Limb (tissue), 2 donors: ENCODE measurements around the gene DNHD1.

ENCODE experiments used
- DNase-seq, 2 donors: peaks; one replicate each; pipeline ENCODE4 v3.0.0-alpha.2; 2016; ENCODE audit errors: extremely low spot score in 2 of 2

DNHD1 gene

GRCh38 chr11:6497069-6497839, at the start of gene DNHD1:
Gene DNHD1 (plus strand): TSS chr11:6497280. CDS start chr11:6498216, 936 bp downstream.
- DNase-seq, result peak in 1 of 2 donors; percentile 55

GRCh38 chr11:6448574-6448973, 48.5 kb upstream of the DNHD1 start:
- DNase-seq, result no peak

- no peak for DNase-seq
These were observed 44.9 kb upstream of the DNHD1 start for GRCh38 chr11:6452219-6452618.

GRCh38 chr11:6453152-6453551, 43.9 kb upstream of the DNHD1 start:
- DNase-seq, result no peak

- DNase-seq, result no peak
These were observed 42.0 kb upstream of the DNHD1 start for GRCh38 chr11:6455070-6455469.

GRCh38 chr11:6456361-6457073, 40.6 kb upstream of the DNHD1 start:
- no peak for DNase-seq

- DNase-seq, result no peak
These were observed 39.3 kb upstream of the DNHD1 start for GRCh38 chr11:6457581-6458320.

- DNase-seq, result no peak
These were observed 38.6 kb upstream of the DNHD1 start for GRCh38 chr11:6458352-6459098.

GRCh38 chr11:6459099-6459450, 38.0 kb upstream of the DNHD1 start:
- no peak for DNase-seq

GRCh38 chr11:6468712-6469495, 28.2 kb upstream of the DNHD1 start:
- peak; percentile 80 to 85 for DNase-seq

- no peak for DNase-seq
These were observed 27.5 kb upstream of the DNHD1 start for GRCh38 chr11:6469599-6469998.

GRCh38 chr11:6472934-6473333, 24.1 kb upstream of the DNHD1 start:
- DNase-seq, result no peak

GRCh38 chr11:6473451-6474412, 23.3 kb upstream of the DNHD1 start, which contains the start of gene TRIM3:
Gene TRIM3 (minus strand): TSS chr11:6473941. CDS start chr11:6465695, 8,246 bp downstream.
- DNase-seq, result peak; percentile 88 to 98

- no peak for DNase-seq
These were observed 22.7 kb upstream of the DNHD1 start for GRCh38 chr11:6474413-6474792.

- DNase-seq, result no peak
These were observed 22.1 kb upstream of the DNHD1 start for GRCh38 chr11:6474806-6475500.

- DNase-seq, result no peak
These were observed 21.1 kb upstream of the DNHD1 start for GRCh38 chr11:6475936-6476335.

GRCh38 chr11:6476571-6476970, 20.5 kb upstream of the DNHD1 start:
- no peak for DNase-seq

- DNase-seq, result no peak
These were observed 16.7 kb upstream of the DNHD1 start for GRCh38 chr11:6480299-6480914.
